GM12892 (cell line): ENCODE results near the gene MRS2.
"Not testable (repeated sequence)": the region's sequence is repeated elsewhere in the genome, so short reads cannot be mapped to it uniquely, and the experiment has no call there.

Experiments
- DNase-seq: peaks from one replicate; pipeline ENCODE4 v3.0.0; 2011; ENCODE audit not compliant: insufficient read length
- FAIRE-seq: peaks from 2 replicates; lab custom pipeline; 2011; peaks lifted over from hg19 to GRCh38; lab: Jason Lieb, UNC
- POLR2A ChIP-seq: IDR thresholded peaks from 2 replicates; pipeline ENCODE4 v1.6.1; 2011; ENCODE audit warnings: low read depth, low read length, control low read depth
- POLR2AphosphoS5 ChIP-seq: IDR thresholded peaks from 2 replicates; pipeline ENCODE4 v1.6.1; 2011; ENCODE audit warnings: low read depth, low read length, control low read depth
- TAF1 ChIP-seq: IDR thresholded peaks from 2 replicates; pipeline ENCODE4 v1.6.1; 2011; ENCODE audit warnings: low read depth, mild to moderate bottlenecking, control low read depth, low read length, borderline replicate concordance

The MRS2 gene

DNA sequence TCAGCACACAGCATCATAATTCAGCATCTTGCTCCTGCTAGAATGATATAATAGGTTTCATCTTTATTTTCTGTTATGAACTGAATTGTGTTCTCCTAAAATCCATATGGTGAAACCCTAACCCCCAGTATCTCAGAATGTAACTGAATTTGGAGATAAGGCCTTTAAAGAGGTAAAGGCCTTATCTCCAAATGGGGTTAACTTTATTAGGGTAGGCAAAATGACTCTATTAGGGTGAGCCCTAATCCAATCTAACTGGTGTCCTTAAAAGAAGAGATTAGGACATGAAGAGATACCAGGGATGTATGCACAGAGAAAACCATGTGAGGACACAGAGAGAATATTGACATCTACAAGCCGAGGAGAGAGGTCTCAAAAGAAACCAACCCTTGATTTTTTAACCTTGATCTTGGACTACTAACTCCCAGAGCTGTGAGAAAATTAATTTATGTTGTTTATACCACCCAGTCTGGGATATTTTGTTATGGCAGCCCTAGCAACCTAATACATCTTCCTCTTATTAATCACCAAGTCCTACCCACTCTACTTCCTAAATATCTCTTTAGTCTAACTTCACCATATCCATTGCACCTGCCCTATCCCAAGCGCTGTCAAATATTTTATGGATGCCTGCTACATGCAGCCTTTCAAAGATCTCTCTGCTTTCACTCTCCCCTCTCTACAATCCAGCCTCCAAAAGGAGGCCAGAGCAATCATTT lies 8.5 kb upstream of the MRS2 start:
- TF ChIP-seq POLR2A (no peak), POLR2AphosphoS5 (no peak), TAF1 (no peak)
- DNase-seq (no peak), FAIRE-seq (no peak)

DNA sequence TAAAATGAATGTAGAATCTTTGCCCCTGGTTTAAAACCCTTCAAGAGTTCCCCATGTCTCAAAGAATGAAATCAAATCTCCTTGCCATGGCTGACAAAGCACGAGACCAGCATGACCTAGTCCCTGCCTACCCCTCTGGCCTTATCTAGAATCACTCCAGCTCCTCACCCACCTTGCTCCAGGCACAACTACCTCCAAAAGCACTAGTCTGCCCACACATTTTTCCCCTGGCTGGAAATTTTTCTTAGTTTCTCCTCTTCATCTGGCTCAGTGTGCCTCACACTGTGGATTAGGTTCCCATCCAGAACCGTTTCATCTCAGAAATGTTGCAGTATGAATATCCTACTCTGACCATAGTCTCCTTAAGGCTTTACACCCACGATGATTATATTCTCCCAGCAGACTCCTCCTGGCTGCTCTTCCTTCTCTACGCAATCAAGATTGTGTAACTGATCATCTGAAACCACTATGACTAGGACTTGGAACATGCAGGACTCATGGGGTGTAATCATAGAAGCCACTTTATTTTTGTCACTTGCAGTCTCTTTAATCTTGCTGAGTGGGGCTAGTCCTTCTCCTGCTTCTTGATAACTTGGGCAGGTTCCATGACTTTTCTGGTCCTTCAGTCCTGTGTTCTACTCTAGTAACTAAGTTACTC lies 7.8 kb upstream of the MRS2 start:
- DNase-seq: no peak
- TF ChIP-seq POLR2A (no peak), POLR2AphosphoS5 (no peak), TAF1 (no peak)
- no peak for FAIRE-seq

DNA sequence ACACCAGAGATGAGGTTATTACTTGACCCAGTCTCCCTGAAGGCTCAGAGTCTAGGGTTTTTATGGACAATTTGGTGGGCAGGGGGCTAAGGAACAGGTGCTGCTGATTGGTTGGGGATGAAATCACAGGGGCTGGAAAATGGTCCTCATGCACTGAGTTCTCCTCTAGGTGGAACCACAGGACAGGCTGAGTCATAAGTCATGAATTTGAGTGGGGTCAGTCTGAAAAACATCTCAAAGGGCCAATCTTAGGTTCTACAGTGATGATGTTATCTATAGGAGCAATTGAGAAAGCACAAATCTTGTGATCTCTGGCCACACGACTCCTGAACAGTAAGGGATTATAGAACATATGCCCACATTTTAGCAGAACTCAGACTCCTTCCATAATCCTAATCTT lies 5.9 kb upstream of the MRS2 start:
- FAIRE-seq: no peak
- TF ChIP-seq POLR2AphosphoS5: no peak
- no peak for TF ChIP-seq TAF1
- TF ChIP-seq POLR2A: no peak
- no peak for DNase-seq

- FAIRE-seq (no peak), DNase-seq (no peak)
- TF ChIP-seq TAF1 (no peak), POLR2AphosphoS5 (no peak), POLR2A (no peak)
Measured at GRCh38 chr6:24397631-24398030, 5.1 kb upstream of the MRS2 start.

GRCh38 chr6:24400045-24401039 lies 2.4 kb upstream of the MRS2 start:
- not testable (repeated sequence) for DNase-seq, FAIRE-seq

GRCh38 chr6:24401458-24401857 lies 1.3 kb upstream of the MRS2 start:
- no peak for FAIRE-seq
- TF ChIP-seq POLR2A (no peak), TAF1 (no peak), POLR2AphosphoS5 (no peak)

DNA sequence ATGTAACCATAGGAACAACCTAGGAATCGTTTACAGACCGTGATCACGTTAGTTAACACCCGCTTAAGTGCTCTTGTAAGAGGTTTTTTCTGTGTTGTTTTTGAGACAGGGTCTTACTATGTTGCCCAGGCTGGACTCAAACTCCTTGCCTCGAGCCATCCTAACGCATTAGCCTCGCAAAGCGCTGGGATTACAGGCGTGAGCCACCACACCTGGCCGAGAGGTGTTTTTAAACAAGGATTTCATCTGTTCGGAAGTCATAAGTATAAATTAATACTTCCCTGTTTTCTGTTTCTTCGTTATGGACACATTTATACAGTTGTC lies 727 bp downstream of the MRS2 start:
- TF ChIP-seq POLR2AphosphoS5 (no peak), TAF1 (no peak), POLR2A (no peak)
- FAIRE-seq: peak; percentile 82

More at GRCh38 chr6:24401458-24401857, 1.3 kb upstream of the MRS2 start:
- no peak for DNase-seq

DNA sequence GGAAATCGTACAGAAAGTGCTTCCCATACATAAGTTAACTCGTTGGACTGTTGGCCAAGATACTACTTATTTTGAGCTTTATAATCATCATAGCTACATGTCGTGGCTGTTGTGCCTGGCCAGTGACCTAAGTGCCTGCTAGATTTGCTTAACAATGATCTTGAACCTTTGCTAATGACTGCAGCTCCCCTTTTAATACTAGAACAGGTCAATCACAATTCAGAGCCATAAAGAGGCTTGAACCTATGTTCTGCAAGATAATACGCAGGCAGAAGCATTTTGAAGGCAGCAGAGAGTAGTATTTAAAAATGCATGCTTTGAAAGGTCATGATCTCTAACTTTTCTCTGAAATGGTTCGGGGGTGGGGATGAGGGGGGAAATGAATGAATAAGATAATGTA lies 2.5 kb downstream of the MRS2 start:
- TF ChIP-seq TAF1: no peak
- no peak for TF ChIP-seq POLR2AphosphoS5
- TF ChIP-seq POLR2A: no peak
- FAIRE-seq: no peak
- no peak for DNase-seq

More for the DNA sequence above, 727 bp downstream of the MRS2 start:
- no peak for DNase-seq

DNA sequence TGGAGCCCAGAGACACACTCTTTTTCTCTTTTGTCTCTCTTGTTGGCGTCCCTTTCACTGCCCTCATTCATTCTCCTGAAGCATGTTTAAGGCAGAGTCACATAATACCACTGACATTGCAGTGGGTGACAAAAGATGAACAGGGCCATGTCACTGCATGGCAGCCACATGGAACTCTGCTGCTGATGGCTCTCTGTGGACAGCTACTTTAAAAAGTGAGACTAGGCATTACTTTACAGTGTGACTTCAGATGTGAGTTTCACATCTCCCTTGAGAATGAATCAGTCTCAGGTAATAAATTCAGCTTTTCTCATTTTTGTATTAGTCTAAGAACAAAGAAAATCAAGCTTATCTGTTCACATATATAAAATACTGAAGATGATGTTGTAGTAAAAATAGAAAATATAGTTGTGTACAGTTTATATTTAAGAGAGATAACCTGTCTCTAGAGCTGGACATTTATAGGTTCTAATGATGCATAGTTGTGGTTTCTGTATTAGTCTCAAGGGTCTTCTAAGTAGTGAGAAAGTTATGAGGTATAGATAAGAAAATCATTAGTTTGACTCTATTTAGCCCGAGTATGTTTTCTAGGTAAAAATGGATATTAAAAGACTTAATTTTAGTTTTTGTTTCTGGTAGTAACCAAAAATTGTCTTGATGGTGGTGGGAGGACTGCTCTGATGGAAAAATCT lies 6.1 kb downstream of the MRS2 start:
- peak; percentile 84 for FAIRE-seq
- TF ChIP-seq TAF1 (no peak), POLR2AphosphoS5 (no peak), POLR2A (no peak)
- DNase-seq: peak; percentile 22

- DNase-seq: no peak
- TF ChIP-seq POLR2AphosphoS5 (no peak), TAF1 (no peak), POLR2A (no peak)
- no peak for FAIRE-seq
Measured at GRCh38 chr6:24410622-24411021, 7.9 kb downstream of the MRS2 start.

GRCh38 chr6:24412294-24412693 lies 9.6 kb downstream of the MRS2 start:
- FAIRE-seq (no peak), DNase-seq (no peak)
- TF ChIP-seq TAF1 (no peak), POLR2A (no peak), POLR2AphosphoS5 (no peak)

- not testable (repeated sequence) for FAIRE-seq, DNase-seq
Measured at GRCh38 chr6:24414531-24414930, 11.8 kb downstream of the MRS2 start.
